Medulla oblongata (tissue), 1 donor: ENCODE results near the gene OSBPL1A.
A peak's percentile ranks its signal among the peaks of the same experiment; 100 is the strongest.

Experiments used
- DNase-seq: peaks from one replicate; pipeline ENCODE4 v3.0.0-alpha.2; 2015; ENCODE audit errors: extremely low spot score

Gene OSBPL1A

DNA sequence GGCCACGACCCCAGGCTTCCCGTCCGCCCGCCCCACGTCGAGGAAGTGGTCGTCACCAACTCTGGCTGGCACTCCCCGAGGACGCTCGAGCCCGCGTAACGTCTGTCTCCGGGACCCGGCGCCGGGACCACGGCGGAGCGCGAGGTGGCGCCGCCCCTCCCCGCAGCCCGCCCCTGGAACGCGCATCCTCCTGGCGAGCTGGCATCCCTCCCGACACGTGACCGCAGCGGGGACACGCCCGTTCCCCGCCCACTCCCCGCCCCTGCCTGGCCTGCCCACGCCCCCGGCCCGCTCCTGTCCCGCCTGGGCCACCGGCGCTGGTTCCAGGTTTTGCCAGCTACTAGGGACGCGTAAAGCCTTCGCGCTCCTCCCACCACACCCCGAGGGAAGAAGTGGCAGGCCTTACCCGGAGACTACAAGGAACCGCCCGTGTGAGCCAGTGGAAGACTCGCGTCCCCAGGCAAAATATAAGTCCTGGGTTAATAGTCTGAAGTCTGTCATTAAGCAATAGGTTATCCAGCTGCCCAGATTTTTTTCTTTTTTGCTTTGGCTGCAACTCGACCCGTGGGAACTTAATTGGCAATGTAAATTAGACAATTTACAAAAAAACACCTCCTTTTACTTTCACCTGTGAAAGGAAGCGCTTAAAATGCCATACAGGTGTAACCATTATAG is at the start of gene OSBPL1A:
Gene OSBPL1A, minus strand, starts transcription at position 131 of the 675 bp plus-strand sequence. CDS start 20,291 bp downstream, outside the sequence.
- DNase-seq, result peak; percentile 91

DNA sequence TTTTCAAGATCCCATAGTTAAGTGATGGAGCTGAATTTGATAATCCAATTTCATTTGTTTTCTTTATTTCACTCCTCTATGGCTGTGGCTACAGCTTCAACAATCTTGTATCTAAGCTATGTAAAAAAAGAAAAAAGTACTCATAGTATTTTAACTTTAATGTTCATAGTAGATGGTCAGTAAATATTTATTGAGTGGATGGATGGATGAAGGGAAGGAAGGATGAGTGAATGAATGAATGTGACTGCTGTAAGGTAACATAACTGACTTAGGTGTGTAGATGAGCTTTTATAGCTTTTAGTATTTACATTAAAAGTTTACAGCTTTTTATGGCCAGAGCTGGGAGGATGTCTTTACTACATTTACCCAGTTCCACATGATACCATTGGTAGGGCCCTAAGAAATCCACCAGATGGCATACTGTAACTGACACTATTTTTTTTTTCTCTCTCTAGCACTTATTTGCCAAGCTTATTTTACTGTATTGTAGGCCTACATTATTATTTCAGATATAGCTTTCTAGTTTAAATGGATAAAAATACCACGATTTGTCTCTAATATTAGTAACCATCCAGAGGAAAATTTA is 49.4 kb upstream of the OSBPL1A start:
- DNase-seq, result no peak

GRCh38 chr18:24446453-24446852 is 48.8 kb upstream of the OSBPL1A start:
- no peak for DNase-seq

GRCh38 chr18:24443870-24444269 is 46.2 kb upstream of the OSBPL1A start:
- DNase-seq, result peak; percentile 69

DNA sequence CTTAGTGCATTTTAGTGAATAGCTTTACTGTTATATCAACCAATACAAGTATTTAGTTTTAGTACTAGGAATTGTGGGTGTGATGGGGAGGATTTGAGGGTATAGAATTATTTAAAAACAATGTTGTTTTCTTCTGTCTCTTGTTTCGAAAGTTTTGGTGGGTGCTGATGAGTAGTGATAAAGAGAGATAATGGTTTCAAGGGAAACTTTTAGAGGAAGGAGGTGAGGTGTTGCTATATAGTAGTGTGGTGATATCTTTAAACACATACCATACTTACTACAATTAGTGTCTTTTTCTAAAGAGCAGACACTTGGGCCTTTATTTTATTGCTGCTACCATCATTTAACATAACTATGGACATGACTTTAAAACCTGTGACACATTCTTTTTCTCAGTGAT is 39.3 kb upstream of the OSBPL1A start:
- no peak for DNase-seq

- DNase-seq, result no peak
Observed at GRCh38 chr18:24432618-24433017, 35.0 kb upstream of the OSBPL1A start.

- no peak for DNase-seq
Observed at GRCh38 chr18:24429188-24429587, 31.6 kb upstream of the OSBPL1A start.

DNA sequence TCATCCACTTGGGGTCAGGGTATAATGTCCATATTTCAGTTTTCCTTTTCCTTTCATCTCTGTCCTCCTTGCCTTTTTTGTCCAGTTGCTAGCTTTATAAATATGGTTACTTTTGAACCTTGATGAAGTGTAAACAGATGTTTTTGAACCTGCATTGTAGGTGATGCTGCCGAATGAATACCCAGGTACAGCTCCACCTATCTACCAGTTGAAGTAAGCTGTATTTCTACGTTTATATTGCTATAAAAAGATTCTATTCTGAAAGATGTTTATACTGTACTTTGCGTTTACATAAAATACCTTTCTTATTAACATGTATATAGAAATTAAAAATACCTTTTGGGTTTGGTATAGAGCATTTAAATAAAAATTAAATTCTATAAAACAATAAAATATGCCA is 31.1 kb upstream of the OSBPL1A start:
- no peak for DNase-seq

- no peak for DNase-seq
Observed at GRCh38 chr18:24427484-24427883, 29.9 kb upstream of the OSBPL1A start.

GRCh38 chr18:24426398-24427294 is 29.0 kb upstream of the OSBPL1A start, which contains the start of gene IMPACT:
TSS of gene IMPACT (plus strand) at chr18:24426670. CDS start at chr18:24426757, 87 bp downstream.
- DNase-seq, result peak; percentile 82

GRCh38 chr18:24426073-24426397 is 28.4 kb upstream of the OSBPL1A start:
- no peak for DNase-seq

DNA sequence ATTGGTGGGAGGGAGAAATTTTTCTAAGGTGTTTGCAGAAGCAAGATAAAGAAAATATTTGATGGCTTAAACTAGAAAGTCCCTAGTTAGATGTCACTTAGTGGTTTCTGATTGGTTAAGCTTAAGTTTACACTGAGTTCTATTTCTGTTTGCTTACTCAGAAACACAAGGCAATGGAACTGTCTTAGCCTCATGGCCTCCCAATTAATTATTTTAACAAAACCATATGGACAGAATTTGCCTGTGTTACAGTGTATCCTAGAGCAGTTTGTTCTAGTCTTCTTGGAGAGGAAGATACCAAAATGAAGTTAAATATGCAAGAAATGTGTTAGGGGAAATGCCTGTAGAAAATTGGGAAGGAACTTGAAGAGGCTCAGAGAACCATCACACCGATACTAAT is 24.2 kb upstream of the OSBPL1A start:
- DNase-seq, result no peak

DNA sequence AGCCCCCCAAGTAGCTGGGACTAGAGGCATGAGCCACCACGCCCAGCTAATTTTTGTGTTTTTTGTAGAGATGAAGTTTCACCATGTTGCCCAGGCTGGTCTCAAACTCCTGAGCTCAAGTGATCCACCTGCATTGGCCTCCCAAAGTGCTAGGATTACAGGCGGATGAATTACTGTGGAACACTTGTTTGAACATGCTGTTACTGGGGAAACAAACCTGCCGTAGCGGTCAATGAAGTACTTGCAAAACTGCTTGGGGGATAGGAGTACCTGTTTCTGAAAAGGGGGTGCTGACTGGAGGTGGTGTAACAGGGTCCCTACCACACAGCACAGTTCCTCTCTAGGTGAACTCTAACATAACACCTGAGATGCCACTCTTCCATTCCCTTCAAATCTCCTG is 22.9 kb upstream of the OSBPL1A start:
- DNase-seq, result no peak

GRCh38 chr18:24417480-24417879 is 19.9 kb upstream of the OSBPL1A start:
- DNase-seq, result no peak

DNA sequence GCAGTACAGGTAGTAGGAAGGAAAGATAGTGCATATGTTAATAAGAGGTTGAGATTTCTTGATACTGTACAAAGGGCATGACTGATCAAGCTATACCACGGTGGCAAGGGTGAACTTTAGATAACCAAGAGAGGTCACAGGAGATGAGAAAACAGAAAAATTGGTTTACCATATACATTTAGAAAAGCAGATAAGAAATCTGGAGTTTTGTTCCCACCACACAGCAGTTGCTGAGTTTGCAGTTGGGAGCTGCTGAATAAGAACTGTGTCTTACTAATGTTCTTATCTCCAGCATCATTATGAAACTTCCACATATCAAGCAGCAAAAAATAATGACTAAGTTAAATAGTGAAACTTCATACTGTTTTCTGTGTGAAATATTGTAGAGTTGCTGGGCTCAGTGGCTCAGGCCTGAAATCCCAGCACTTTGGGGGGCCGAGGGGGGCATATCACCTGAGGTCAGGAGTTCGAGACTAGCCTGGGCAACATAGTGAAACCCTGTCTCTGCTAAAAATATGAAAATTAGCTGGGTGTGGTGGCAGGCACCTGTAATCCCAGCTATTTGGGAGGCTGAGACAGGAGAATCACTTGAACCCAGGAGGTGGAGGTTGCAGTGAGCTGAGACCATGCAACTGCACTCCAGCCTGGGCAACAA is 16.9 kb upstream of the OSBPL1A start:
- no peak for DNase-seq

DNA sequence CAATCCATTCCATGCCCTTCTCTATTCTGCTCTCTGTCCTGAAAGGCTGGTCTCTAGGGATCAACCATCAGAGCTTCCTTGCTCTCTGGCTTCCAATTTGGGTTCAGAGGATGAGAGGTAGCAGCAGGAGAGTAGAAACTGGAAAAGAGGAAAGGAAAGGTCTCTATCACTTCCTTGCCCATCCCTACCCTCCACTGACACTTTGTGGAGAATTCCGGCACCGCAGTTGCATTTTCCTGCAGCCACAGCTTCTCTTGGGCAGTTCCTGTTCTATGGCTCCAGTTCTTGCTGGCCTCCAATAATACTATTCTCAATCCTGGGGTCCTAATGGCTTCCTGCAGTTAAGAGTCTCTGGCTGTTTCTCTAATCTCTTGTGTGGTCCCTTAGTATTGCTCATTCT is 15.5 kb upstream of the OSBPL1A start:
- DNase-seq, result peak; percentile 55

DNA sequence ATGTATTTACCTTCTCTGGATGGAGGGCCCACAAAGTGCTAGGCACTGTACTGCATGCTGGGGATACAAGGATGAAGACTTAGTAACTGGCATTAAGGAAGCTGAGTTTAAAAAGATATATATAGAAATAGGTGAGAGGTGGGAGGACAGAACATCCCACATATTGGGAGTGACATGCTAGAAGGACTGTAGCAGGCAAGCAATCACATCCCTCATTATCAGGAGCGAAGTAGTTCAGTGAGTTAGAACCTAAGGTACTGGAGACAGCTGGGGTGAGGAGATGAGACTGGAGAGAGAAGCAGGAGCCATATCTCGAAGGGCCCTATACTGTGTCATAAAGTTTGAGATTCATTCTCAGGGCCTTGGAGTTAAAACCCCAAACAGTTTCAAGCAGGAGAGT is 10.9 kb upstream of the OSBPL1A start:
- DNase-seq, result no peak

DNA sequence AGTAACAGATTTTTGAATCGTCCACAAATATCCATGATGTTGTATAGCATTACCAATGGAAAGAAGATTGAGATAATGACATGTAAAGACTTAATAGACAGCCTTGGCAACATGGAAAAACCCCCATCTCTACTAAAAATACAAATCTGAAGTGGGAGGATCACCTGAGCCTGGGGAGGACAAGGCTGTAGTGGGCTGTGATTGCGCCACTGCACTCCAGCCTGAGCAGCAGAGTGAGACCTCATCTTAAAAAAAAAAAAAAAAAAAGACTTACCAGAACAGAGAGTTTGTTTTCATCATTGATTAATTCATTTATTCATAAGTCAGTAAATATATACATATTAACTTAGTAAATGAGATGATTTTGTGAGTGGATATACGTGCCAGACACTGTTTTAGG is 7.0 kb upstream of the OSBPL1A start:
- DNase-seq, result no peak

GRCh38 chr18:24403076-24403475 is 5.5 kb upstream of the OSBPL1A start:
- DNase-seq, result no peak

GRCh38 chr18:24402209-24402785 is 4.7 kb upstream of the OSBPL1A start:
- no peak for DNase-seq

DNA sequence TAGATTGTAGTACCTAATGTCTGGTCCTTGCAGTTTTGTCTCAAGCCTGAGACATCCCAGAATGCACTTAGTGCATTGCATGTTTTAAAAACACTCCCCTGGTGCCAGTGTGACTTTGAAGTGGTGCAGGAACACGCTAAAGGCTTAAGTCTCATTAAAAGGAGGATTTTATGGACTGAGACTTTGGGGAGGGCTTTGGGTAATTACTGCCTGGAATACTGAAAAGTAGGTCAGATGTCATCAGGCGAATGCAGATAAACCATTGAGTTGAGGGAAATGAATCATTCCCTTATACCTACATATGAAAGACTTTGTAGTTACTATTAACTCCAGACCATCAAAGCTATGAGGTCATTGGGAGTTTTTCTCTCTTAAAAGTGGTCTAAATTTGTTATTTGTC is 3.0 kb upstream of the OSBPL1A start:
- DNase-seq, result no peak

DNA sequence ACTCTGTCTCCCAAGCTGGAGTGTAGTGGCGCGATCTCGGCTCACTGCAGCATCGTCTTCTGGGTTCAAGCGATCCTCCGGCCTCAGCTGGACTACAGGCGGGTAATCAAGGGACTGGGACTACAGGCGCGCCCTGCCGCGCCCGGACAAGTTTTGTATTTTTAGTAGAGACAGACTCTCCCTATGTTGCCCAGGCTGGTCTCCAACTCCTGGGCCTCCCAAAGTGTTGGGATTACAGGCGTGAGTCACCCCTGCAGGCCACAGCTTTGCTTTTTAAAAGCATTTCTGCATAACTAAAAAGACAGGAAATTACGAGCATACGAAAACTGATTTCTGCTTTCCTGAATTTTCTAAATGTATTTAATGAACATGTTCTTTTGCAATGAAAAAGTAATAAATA is 916 bp upstream of the OSBPL1A start:
- DNase-seq, result peak; percentile 8
